ENCODE measurements around the gene HIGD1B.

GRCh38 chr17:44820631-44821212 lies 27.0 kb upstream of the HIGD1B start:
- no peak for TF ChIP-seq GATA2 (IDR thresholded peaks at IDR 0.05; ENCODE audit: low read depth, low read length)
- no peak for TF ChIP-seq GATA3 (IDR thresholded peaks at IDR 0.05; ENCODE audit: low read depth, low read length)

Data from SH-SY5Y (cell line).